ENCODE results near the gene FER. TPM values are rescaled to one million over a fixed set of nuclear protein-coding genes. Genes with fewer than 3 reads are reported as not detected.

The FER gene
- total and polyA plus RNA-seq, 8 donors: 1.7 to 218 (median 24.0) TPM

- no peaks in the 10 kb centered on the region for H3K36me3 ChIP-seq
- WGBS, 5 donors: 89 to 98% (median 96%) methylated on average over 1 of the region's 1 CpG
- TF ChIP-seq POLR2AphosphoS5 (IDR thresholded peaks at IDR 0.05): no peak
- no peak for TF ChIP-seq EP300 (IDR thresholded peaks at IDR 0.05)
- TF ChIP-seq POLR2A (IDR thresholded peaks at IDR 0.05): no peak
- TF ChIP-seq CTCF (IDR thresholded peaks at IDR 0.05): no peak
- H3K27me3 ChIP-seq: no peaks in the 10 kb centered on the region
- intact Hi-C loops (cut with DNase I; ENCODE audit: low total_unique reads): no loop called here
- no peak overlapping the region for H3K27ac ChIP-seq
- no peak overlapping the region for H3K4me3 ChIP-seq
- peaks cover 0 to 13% (median 6%) of the 10 kb centered on the region in 4 donors for H3K4me1 ChIP-seq
- DNase-seq: no peak
- no peaks in the 10 kb centered on the region for H3K9me3 ChIP-seq
Observed at GRCh38 chr5:109083937-109084336, 336.2 kb downstream of the FER start.

- no peak for TF ChIP-seq POLR2AphosphoS5 (IDR thresholded peaks at IDR 0.05)
- no peak for TF ChIP-seq CTCF (IDR thresholded peaks at IDR 0.05)
- no peak for TF ChIP-seq EP300 (IDR thresholded peaks at IDR 0.05)
- no peak for TF ChIP-seq POLR2A (IDR thresholded peaks at IDR 0.05)
- H3K4me3 ChIP-seq: no peak overlapping the region
- H3K9me3 ChIP-seq: no peaks in the 10 kb centered on the region
- intact Hi-C loops (cut with DNase I; ENCODE audit: low total_unique reads): no loop called here
- H3K27me3 ChIP-seq: no peaks in the 10 kb centered on the region
- peaks cover 0 to 5% (median 2%) of the 10 kb centered on the region in 4 donors for H3K36me3 ChIP-seq
- no peaks in the 10 kb centered on the region for H3K4me1 ChIP-seq
- H3K27ac ChIP-seq: no peak overlapping the region
- DNase-seq: no peak
Observed at GRCh38 chr5:109089191-109089590, 341.5 kb downstream of the FER start.

DNA sequence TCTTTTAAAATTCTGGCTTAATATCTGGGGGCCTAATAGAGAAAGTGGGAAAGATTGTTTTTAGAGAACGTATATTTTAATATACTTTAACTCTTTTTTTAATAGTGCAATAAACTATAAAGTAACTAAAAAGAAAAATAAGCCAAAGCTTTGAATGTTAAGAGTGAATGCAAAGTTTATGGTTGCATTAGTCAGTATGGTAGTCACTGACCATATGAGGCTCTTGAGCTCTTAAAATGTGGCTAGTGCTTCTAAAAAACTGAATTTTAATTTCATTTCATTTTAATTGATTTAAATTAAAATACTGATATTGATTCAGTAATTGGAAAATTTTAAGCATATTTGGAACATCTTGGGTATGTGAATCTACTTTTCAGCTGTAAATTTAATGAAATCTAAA is 351.4 kb downstream of the FER start:
- TF ChIP-seq EP300 (IDR thresholded peaks at IDR 0.05) (no peak), CTCF (IDR thresholded peaks at IDR 0.05) (no peak), POLR2A (IDR thresholded peaks at IDR 0.05) (no peak), POLR2AphosphoS5 (IDR thresholded peaks at IDR 0.05) (no peak)
- intact Hi-C loops (cut with DNase I; ENCODE audit: low total_unique reads): no loop called here
- Histone ChIP-seq H3K27ac (no peak overlapping the region), H3K36me3 (no peaks in the 10 kb centered on the region), H3K9me3 (no peaks in the 10 kb centered on the region), H3K4me3 (no peak overlapping the region), H3K27me3 (no peaks in the 10 kb centered on the region), H3K4me1 (peaks cover 0 to 6% (median 0%) of the 10 kb centered on the region in 4 donors)
- WGBS, 5 donors: 39 to 92% (median 89%) methylated on average over 1 of the region's 1 CpG
- DNase-seq: no peak

DNA sequence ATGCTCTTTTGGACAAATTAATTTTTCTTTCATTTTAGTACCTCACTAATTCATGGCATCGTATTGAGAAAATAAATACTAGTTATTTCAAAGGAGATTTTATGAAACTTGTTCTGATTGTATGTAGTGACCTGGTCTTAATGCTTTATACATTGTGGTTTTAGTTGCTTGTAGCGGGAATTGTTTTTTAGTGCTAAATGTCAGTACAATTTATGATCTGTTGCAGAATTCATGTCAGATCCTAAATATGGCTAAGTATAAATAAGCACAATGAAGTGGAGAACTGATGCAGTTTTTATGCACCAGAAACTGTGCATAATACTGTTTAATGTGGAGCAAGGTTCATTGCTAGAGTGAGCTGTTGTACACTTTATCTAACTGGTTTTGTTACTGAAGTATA is 353.3 kb downstream of the FER start:
- H3K27me3 ChIP-seq: no peaks in the 10 kb centered on the region

More for the DNA sequence above, 353.3 kb downstream of the FER start:
- no peak for DNase-seq
- Histone ChIP-seq H3K4me1 (peaks cover 0 to 13% (median 1%) of the 10 kb centered on the region in 4 donors), H3K4me3 (no peak overlapping the region), H3K9me3 (no peaks in the 10 kb centered on the region), H3K36me3 (no peaks in the 10 kb centered on the region), H3K27ac (no peak overlapping the region)
- intact Hi-C loops (cut with DNase I; ENCODE audit: low total_unique reads): no loop called here
- 78 to 83% (median 78%) methylated on average over 2 of the region's 2 CpGs for WGBS, 5 donors
- no peak for TF ChIP-seq CTCF (IDR thresholded peaks at IDR 0.05)
- TF ChIP-seq EP300 (IDR thresholded peaks at IDR 0.05): no peak
- no peak for TF ChIP-seq POLR2A (IDR thresholded peaks at IDR 0.05)
- TF ChIP-seq POLR2AphosphoS5 (IDR thresholded peaks at IDR 0.05): no peak
